HepG2 (cell line): ENCODE data around the gene NEU1. TPM values are rescaled to one million over a fixed set of nuclear protein-coding genes. Genes with fewer than 3 reads are reported as not detected.

Source experiments
- CENPBD1 ChIP-seq: sonication (generic); formaldehyde crosslinking; IDR thresholded peaks from 2 replicates; pipeline ENCODE4 v1.8.0; 2022; ENCODE audit warnings: missing genetic modification reagents, low read depth, mild to moderate bottlenecking, borderline replicate concordance
- JUNB ChIP-seq: sonication (generic); formaldehyde crosslinking; IDR thresholded peaks from 2 replicates; pipeline ENCODE4 v1.8.0; 2022; ENCODE audit warnings: missing genetic modification reagents, mild to moderate bottlenecking, borderline replicate concordance
- MED13 ChIP-seq: sonication (generic); formaldehyde crosslinking; IDR thresholded peaks from 2 replicates; pipeline ENCODE4 v1.5.0; 2020; ENCODE audit warnings: missing genetic modification reagents
- ONECUT2 ChIP-seq: sonication (generic); formaldehyde crosslinking; IDR thresholded peaks from 2 replicates; pipeline ENCODE4 v1.4.0; 2020; ENCODE audit warnings: missing genetic modification reagents
- SCMH1 ChIP-seq: sonication (generic); formaldehyde crosslinking; IDR thresholded peaks from 2 replicates; pipeline ENCODE4 v1.9.0; 2021; ENCODE audit warnings: missing genetic modification reagents, mild to moderate bottlenecking, borderline replicate concordance
- ZBTB46 ChIP-seq: sonication (generic); formaldehyde crosslinking; IDR thresholded peaks from 2 replicates; pipeline ENCODE4 v1.4.0; 2020; ENCODE audit warnings: mild to moderate bottlenecking, missing genetic modification reagents, borderline replicate concordance
- ZFP36 ChIP-seq: fragments of 150-350 bp; IDR thresholded peaks from 2 replicates; pipeline ENCODE4 v1.6.1; 2018; ENCODE audit warnings: borderline replicate concordance, low read length, low read depth; ENCODE audit not compliant: partially characterized antibody
- ZNF441 ChIP-seq: sonication (generic); formaldehyde crosslinking; IDR thresholded peaks from 2 replicates; pipeline ENCODE4 v1.7.0; 2021; ENCODE audit warnings: missing genetic modification reagents, borderline replicate concordance
- ZNF546 ChIP-seq: sonication (generic); formaldehyde crosslinking; conservative IDR thresholded peaks from 2 replicates; pipeline ENCODE4 v1.8.1; 2023; ENCODE audit warnings: mild to moderate bottlenecking, missing genetic modification reagents
- polyA plus RNA-seq, 8 experiments: library from polyadenylated mRNA; depleted of rRNA in 3 of 8; stranded (reverse) in 7 of 8; unstranded in 1 of 8; fragments of >200 nt; fragmentation: Illumina TruSeq in 4 of 8; extraction: Trizol in 4 of 8; gene quantifications; 2 replicates each; pipeline versions ENCODE4 v1.2.1 to v1.2.3, GENCODE V29; 2011 to 2016; ENCODE audit warnings: low read depth in 4 of 8, missing spikeins in 1 of 8, mixed read lengths in 1 of 8; ENCODE audit not compliant: insufficient read depth in 1 of 8
- total RNA-seq, 5 experiments: library from RNA; depleted of rRNA; stranded (reverse); fragments of >200 nt; fragmentation: Illumina TruSeq; extraction: Trizol; gene quantifications; 2 replicates each; pipeline ENCODE4 v1.2.3, GENCODE V29; 2016; ENCODE audit warnings: low read depth in 1 of 5
- TF ChIP-seq, protein P1 (sequence below): sonication (generic); formaldehyde crosslinking; IDR thresholded peaks from 2 replicates; pipeline ENCODE4 v1.5.1; 2020; ENCODE audit warnings: mild to moderate bottlenecking, missing genetic modification reagents, borderline replicate concordance
- TF ChIP-seq, protein P2 (sequence below): IDR thresholded peaks from 2 replicates; pipeline ENCODE4 v1.6.1; 2016; ENCODE audit warnings: mild to moderate bottlenecking, missing biosample characterization, missing genetic modification reagents
- TF ChIP-seq, protein P3 (sequence below): sonication (generic); formaldehyde crosslinking; IDR thresholded peaks from 2 replicates; pipeline ENCODE4 v1.4.0; 2020; ENCODE audit warnings: missing genetic modification reagents, mild to moderate bottlenecking, borderline replicate concordance

Gene NEU1
- total and polyA plus RNA-seq, 2 of the 13 experiments (the other 11 are each of a cell fraction or from before 2014, with no cell fraction given), result 215 to 297 TPM

GRCh38 chr6:31815025-31815838 lies 47.4 kb downstream of the NEU1 start, which contains the start of the genes HSPA1A and HSPA1L (continued):
- TF ChIP-seq, protein P1, sequence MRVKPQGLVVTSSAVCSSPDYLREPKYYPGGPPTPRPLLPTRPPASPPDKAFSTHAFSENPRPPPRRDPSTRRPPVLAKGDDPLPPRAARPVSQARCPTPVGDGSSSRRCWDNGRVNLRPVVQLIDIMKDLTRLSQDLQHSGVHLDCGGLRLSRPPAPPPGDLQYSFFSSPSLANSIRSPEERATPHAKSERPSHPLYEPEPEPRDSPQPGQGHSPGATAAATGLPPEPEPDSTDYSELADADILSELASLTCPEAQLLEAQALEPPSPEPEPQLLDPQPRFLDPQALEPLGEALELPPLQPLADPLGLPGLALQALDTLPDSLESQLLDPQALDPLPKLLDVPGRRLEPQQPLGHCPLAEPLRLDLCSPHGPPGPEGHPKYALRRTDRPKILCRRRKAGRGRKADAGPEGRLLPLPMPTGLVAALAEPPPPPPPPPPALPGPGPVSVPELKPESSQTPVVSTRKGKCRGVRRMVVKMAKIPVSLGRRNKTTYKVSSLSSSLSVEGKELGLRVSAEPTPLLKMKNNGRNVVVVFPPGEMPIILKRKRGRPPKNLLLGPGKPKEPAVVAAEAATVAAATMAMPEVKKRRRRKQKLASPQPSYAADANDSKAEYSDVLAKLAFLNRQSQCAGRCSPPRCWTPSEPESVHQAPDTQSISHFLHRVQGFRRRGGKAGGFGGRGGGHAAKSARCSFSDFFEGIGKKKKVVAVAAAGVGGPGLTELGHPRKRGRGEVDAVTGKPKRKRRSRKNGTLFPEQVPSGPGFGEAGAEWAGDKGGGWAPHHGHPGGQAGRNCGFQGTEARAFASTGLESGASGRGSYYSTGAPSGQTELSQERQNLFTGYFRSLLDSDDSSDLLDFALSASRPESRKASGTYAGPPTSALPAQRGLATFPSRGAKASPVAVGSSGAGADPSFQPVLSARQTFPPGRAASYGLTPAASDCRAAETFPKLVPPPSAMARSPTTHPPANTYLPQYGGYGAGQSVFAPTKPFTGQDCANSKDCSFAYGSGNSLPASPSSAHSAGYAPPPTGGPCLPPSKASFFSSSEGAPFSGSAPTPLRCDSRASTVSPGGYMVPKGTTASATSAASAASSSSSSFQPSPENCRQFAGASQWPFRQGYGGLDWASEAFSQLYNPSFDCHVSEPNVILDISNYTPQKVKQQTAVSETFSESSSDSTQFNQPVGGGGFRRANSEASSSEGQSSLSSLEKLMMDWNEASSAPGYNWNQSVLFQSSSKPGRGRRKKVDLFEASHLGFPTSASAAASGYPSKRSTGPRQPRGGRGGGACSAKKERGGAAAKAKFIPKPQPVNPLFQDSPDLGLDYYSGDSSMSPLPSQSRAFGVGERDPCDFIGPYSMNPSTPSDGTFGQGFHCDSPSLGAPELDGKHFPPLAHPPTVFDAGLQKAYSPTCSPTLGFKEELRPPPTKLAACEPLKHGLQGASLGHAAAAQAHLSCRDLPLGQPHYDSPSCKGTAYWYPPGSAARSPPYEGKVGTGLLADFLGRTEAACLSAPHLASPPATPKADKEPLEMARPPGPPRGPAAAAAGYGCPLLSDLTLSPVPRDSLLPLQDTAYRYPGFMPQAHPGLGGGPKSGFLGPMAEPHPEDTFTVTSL (CRISPR knock-in tag), result no peak
- TF ChIP-seq, protein P2, sequence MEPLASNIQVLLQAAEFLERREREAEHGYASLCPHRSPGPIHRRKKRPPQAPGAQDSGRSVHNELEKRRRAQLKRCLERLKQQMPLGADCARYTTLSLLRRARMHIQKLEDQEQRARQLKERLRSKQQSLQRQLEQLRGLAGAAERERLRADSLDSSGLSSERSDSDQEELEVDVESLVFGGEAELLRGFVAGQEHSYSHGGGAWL (CRISPR knock-in tag), result no peak
- TF ChIP-seq JUNB (CRISPR knock-in tag) (no peak), SCMH1 (no peak), ZBTB46 (CRISPR knock-in tag) (no peak), ONECUT2 (CRISPR knock-in tag) (no peak), CENPBD1 (CRISPR knock-in tag) (no peak), ZNF546 (0 out of 2 replicates have a peak, but pooled peaks have one; percentile 51), MED13 (CRISPR knock-in tag) (no peak), ZNF441 (CRISPR knock-in tag) (peak; percentile 34; the same call in 1 of the 2 replicates), ZFP36 (no peak)
- TF ChIP-seq, protein P3, sequence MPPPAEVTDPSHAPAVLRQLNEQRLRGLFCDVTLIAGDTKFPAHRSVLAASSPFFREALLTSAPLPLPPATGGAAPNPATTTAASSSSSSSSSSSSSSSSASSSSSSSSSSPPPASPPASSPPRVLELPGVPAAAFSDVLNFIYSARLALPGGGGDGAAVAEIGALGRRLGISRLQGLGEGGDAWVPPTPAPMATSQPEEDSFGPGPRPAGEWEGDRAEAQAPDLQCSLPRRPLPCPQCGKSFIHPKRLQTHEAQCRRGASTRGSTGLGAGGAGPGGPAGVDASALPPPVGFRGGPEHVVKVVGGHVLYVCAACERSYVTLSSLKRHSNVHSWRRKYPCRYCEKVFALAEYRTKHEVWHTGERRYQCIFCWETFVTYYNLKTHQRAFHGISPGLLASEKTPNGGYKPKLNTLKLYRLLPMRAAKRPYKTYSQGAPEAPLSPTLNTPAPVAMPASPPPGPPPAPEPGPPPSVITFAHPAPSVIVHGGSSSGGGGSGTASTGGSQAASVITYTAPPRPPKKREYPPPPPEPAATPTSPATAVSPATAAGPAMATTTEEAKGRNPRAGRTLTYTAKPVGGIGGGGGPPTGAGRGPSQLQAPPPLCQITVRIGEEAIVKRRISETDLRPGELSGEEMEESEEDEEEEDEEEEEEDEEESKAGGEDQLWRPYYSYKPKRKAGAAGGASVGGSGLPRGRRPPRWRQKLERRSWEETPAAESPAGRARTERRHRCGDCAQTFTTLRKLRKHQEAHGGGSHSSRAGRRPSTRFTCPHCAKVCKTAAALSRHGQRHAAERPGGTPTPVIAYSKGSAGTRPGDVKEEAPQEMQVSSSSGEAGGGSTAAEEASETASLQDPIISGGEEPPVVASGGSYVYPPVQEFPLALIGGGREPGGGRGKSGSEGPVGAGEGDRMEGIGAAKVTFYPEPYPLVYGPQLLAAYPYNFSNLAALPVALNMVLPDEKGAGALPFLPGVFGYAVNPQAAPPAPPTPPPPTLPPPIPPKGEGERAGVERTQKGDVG (CRISPR knock-in tag), result no peak; the same call in 1 of the 2 replicates
- TF ChIP-seq, all 625 proteins: peak for 187
